Neural cell (in vitro differentiated cells): Measurements from ENCODE around the gene LRIG2. TPM values are rescaled to one million over a fixed set of nuclear protein-coding genes. Genes with fewer than 3 reads are reported as not detected.

ENCODE experiments used
- H2AFZ ChIP-seq: fragments of 200-600, 300-800 bp; sonication (generic), shearing (Covaris generic); 2 replicates; pipeline ENCODE4 v1.6.0; 2014; ENCODE audit warnings: low read depth, mild to moderate bottlenecking, antibody characterized with exemption, low read length, moderate library complexity
- H3F3A ChIP-seq: fragments of 200-600 bp; shearing (Covaris generic); 2 replicates; pipeline ENCODE4 v1.6.1; 2016; ENCODE audit warnings: mild to moderate bottlenecking, moderate library complexity, mixed read lengths, antibody characterized with exemption, low read length; ENCODE audit not compliant: insufficient read depth, poor library complexity, severe bottlenecking
- H3K27ac ChIP-seq: fragments of 200-600, 300-800 bp; sonication (generic), shearing (Covaris generic); 2 replicates; pipeline ENCODE4 v1.5.1; 2014; ENCODE audit warnings: mild to moderate bottlenecking, low read length, moderate library complexity
- H3K27me3 ChIP-seq: fragments of 300-800, 200-600 bp; sonication (generic), shearing (Covaris generic); 2 replicates; pipeline ENCODE4 v1.6.0; 2014; ENCODE audit warnings: mild to moderate bottlenecking, low read depth, low read length, moderate library complexity; ENCODE audit not compliant: insufficient read depth
- H3K36me3 ChIP-seq: fragments of 300-800, 200-600 bp; sonication (generic), shearing (Covaris generic); 2 replicates; pipeline ENCODE4 v1.5.1; 2014; ENCODE audit warnings: mild to moderate bottlenecking, antibody characterized with exemption, low read length, moderate library complexity; ENCODE audit not compliant: insufficient read depth
- H3K4me2 ChIP-seq: fragments of 300-800, 200-600 bp; sonication (generic), shearing (Covaris generic); 2 replicates; pipeline ENCODE4 v1.6.0; 2014; ENCODE audit warnings: mild to moderate bottlenecking, low read length
- H3K4me3 ChIP-seq: fragments of 300-800, 200-600 bp; sonication (generic), shearing (Covaris generic); 2 replicates; pipeline ENCODE4 v1.5.1; 2014; ENCODE audit warnings: mild to moderate bottlenecking, low read length, moderate library complexity
- H3K79me2 ChIP-seq: fragments of 200-600 bp; shearing (Covaris generic); replicated peaks from 2 replicates; pipeline ENCODE4 v1.6.0; 2014; ENCODE audit warnings: mild to moderate bottlenecking, low read length, moderate library complexity; ENCODE audit not compliant: insufficient read depth
- H3K9ac ChIP-seq: fragments of 300-800, 200-600 bp; sonication (generic), shearing (Covaris generic); 2 replicates; pipeline ENCODE4 v1.6.1; 2016; ENCODE audit warnings: mild to moderate bottlenecking, low read length, mixed read lengths
- H3K9me2 ChIP-seq: fragments of 200-600 bp; shearing (Covaris generic); 2 replicates; pipeline ENCODE4 v1.6.1; 2016; ENCODE audit warnings: mild to moderate bottlenecking, low read length, mixed read lengths; ENCODE audit not compliant: insufficient read depth
- H3K9me3 ChIP-seq: fragments of 200-600, 300-800 bp; sonication (generic), shearing (Covaris generic); 2 replicates; pipeline ENCODE4 v1.6.1; 2016; ENCODE audit warnings: mild to moderate bottlenecking, mixed run types, low read length, moderate library complexity, mixed read lengths
- H4K20me1 ChIP-seq: fragments of 200-600 bp; shearing (Covaris generic); 2 replicates; pipeline ENCODE4 v1.6.1; 2016; ENCODE audit warnings: mild to moderate bottlenecking, mixed run types; ENCODE audit not compliant: insufficient read depth
- CTCF ChIP-seq: fragments of 450-650 bp; IDR thresholded peaks from 2 replicates; pipeline ENCODE4 v1.5.1; 2014; ENCODE audit warnings: antibody characterized with exemption, mild to moderate bottlenecking, moderate library complexity; ENCODE audit not compliant: poor library complexity, severe bottlenecking
- EP300 ChIP-seq: fragments of 450-650 bp; conservative IDR thresholded peaks from 2 replicates; pipeline ENCODE4 v1.6.1; 2014; ENCODE audit warnings: antibody characterized with exemption, mild to moderate bottlenecking, moderate library complexity; ENCODE audit not compliant: poor library complexity, severe bottlenecking
- EZH2 ChIP-seq: fragments of 200-600, 300-800 bp; shearing (Covaris generic), sonication (generic); IDR thresholded peaks from 2 replicates; pipeline ENCODE4 v1.6.1; 2014; ENCODE audit warnings: antibody characterized with exemption, low read length, borderline replicate concordance, mild to moderate bottlenecking; ENCODE audit not compliant: insufficient read depth, poor library complexity, severe bottlenecking
- MXI1 ChIP-seq: fragments of 450-650 bp; conservative IDR thresholded peaks from 2 replicates; pipeline ENCODE4 v1.6.1; 2014; ENCODE audit warnings: antibody characterized with exemption, mild to moderate bottlenecking; ENCODE audit not compliant: poor library complexity, severe bottlenecking
- POLR2AphosphoS5 ChIP-seq: IDR thresholded peaks from 2 replicates; pipeline ENCODE4 v1.6.1; 2012
- RAD21 ChIP-seq: fragments of 450-650 bp; conservative IDR thresholded peaks from 2 replicates; pipeline ENCODE4 v1.6.1; 2014; ENCODE audit warnings: antibody characterized with exemption, mild to moderate bottlenecking, moderate library complexity
- REST ChIP-seq: IDR thresholded peaks from 2 replicates; pipeline ENCODE4 v1.6.1; 2012; ENCODE audit warnings: borderline replicate concordance
- SMC3 ChIP-seq: fragments of 450-650 bp; conservative IDR thresholded peaks from 2 replicates; pipeline ENCODE4 v1.6.1; 2014; ENCODE audit warnings: antibody characterized with exemption, mild to moderate bottlenecking, moderate library complexity; ENCODE audit not compliant: poor library complexity
- TAF1 ChIP-seq: IDR thresholded peaks from 2 replicates; pipeline ENCODE4 v1.6.1; 2012; ENCODE audit warnings: low read depth
- polyA plus RNA-seq: library from polyadenylated mRNA; depleted of rRNA; stranded (reverse); fragments of >200 nt; gene quantifications from 2 replicates; pipeline ENCODE4 v1.2.3, GENCODE V29; 2014

The LRIG2 gene
- polyA plus RNA-seq, 1 donor from 2014 or later = 11.1 TPM

GRCh38 chr1:113128116-113128515 is 55.1 kb downstream of the LRIG2 start:
- Histone ChIP-seq H3K9me2 (no peaks in the 10 kb centered on the region), H3K27ac (no peak overlapping the region), H3K9ac (no peak overlapping the region), H3K27me3 (no peaks in the 10 kb centered on the region), H3K4me2 (no peak overlapping the region), H4K20me1 (no peaks in the 10 kb centered on the region), H3F3A (no peaks in the 10 kb centered on the region), H2AFZ (no peak overlapping the region), H3K9me3 (no peaks in the 10 kb centered on the region), H3K36me3 (peaks cover 9% of the 10 kb centered on the region), H3K79me2 (no peaks in the 10 kb centered on the region), H3K4me3 (no peak overlapping the region)
- no peak for TF ChIP-seq TAF1
- no peak for TF ChIP-seq EZH2

- H3K9ac ChIP-seq = no peak overlapping the region
- H3K9me2 ChIP-seq = no peaks in the 10 kb centered on the region
- no peak for TF ChIP-seq REST
- no peak for TF ChIP-seq EP300
- TF ChIP-seq CTCF = no peak
- TF ChIP-seq MXI1 = no peak
- TF ChIP-seq TAF1 = no peak
- TF ChIP-seq POLR2AphosphoS5 = no peak
- TF ChIP-seq RAD21 = no peak
- TF ChIP-seq SMC3 = no peak
- no peak for TF ChIP-seq EZH2
Observed at GRCh38 chr1:113129529-113130185, 56.7 kb downstream of the LRIG2 start.

GRCh38 chr1:113133038-113133437 is 60.0 kb downstream of the LRIG2 start:
- no peak overlapping the region for H3K4me2 ChIP-seq
- no peak overlapping the region for H2AFZ ChIP-seq
- H3K27me3 ChIP-seq = no peaks in the 10 kb centered on the region
- no peaks in the 10 kb centered on the region for H3F3A ChIP-seq
- no peaks in the 10 kb centered on the region for H4K20me1 ChIP-seq
- no peaks in the 10 kb centered on the region for H3K9me3 ChIP-seq
- no peaks in the 10 kb centered on the region for H3K79me2 ChIP-seq
- H3K27ac ChIP-seq = no peak overlapping the region
- no peak overlapping the region for H3K4me3 ChIP-seq
- no peak for TF ChIP-seq EZH2
- TF ChIP-seq RAD21 = no peak
- TF ChIP-seq CTCF = no peak
- no peak for TF ChIP-seq POLR2AphosphoS5
- TF ChIP-seq REST = no peak
- TF ChIP-seq SMC3 = no peak
- no peak for TF ChIP-seq EP300
- no peak for TF ChIP-seq TAF1
- no peak for TF ChIP-seq MXI1
- no peaks in the 10 kb centered on the region for H3K9me2 ChIP-seq
- H3K36me3 ChIP-seq = no peaks in the 10 kb centered on the region
- no peak overlapping the region for H3K9ac ChIP-seq

More at GRCh38 chr1:113129529-113130185, 56.7 kb downstream of the LRIG2 start:
- Histone ChIP-seq H3K36me3 (no peaks in the 10 kb centered on the region), H3F3A (no peaks in the 10 kb centered on the region), H3K27ac (no peak overlapping the region), H3K27me3 (no peaks in the 10 kb centered on the region), H4K20me1 (no peaks in the 10 kb centered on the region), H3K4me3 (no peak overlapping the region), H3K79me2 (no peaks in the 10 kb centered on the region), H2AFZ (no peak overlapping the region), H3K9me3 (no peaks in the 10 kb centered on the region), H3K4me2 (no peak overlapping the region)
